ENCODE data around the gene AHRR.
"Not testable (repeated sequence)": the region's sequence is repeated elsewhere in the genome, so short reads cannot be mapped to it uniquely, and the experiment has no call there.

AHRR gene

GRCh38 chr5:298737-299125 lies 22.8 kb upstream of the AHRR start:
- no peak overlapping the region for H3K4me3 ChIP-seq (ENCODE audit: low read depth, low read length)
- TF ChIP-seq CTCF (IDR thresholded peaks at IDR 0.05; ENCODE audit: borderline replicate concordance, insufficient read depth, low read depth, low read length): no peak

- H3K4me3 ChIP-seq (ENCODE audit: low read depth, low read length): not testable (repeated sequence)
These were observed 21.6 kb upstream of the AHRR start for GRCh38 chr5:299921-300320.

GRCh38 chr5:300691-301435 lies 20.7 kb upstream of the AHRR start:
- not testable (repeated sequence) for H3K4me3 ChIP-seq (ENCODE audit: low read depth, low read length)

- H3K4me3 ChIP-seq (ENCODE audit: low read depth, low read length): not testable (repeated sequence)
These were observed 19.1 kb upstream of the AHRR start for GRCh38 chr5:302416-302815.

GRCh38 chr5:302966-303365 lies 18.5 kb upstream of the AHRR start:
- TF ChIP-seq CTCF (IDR thresholded peaks at IDR 0.05; ENCODE audit: borderline replicate concordance, insufficient read depth, low read depth, low read length): no peak
- no peak overlapping the region for H3K4me3 ChIP-seq (ENCODE audit: low read depth, low read length)

GRCh38 chr5:303741-304140 lies 17.8 kb upstream of the AHRR start:
- not testable (repeated sequence) for H3K4me3 ChIP-seq (ENCODE audit: low read depth, low read length)

GRCh38 chr5:305050-305449 lies 16.5 kb upstream of the AHRR start:
- TF ChIP-seq CTCF (IDR thresholded peaks at IDR 0.05; ENCODE audit: borderline replicate concordance, insufficient read depth, low read depth, low read length): no peak
- no peak overlapping the region for H3K4me3 ChIP-seq (ENCODE audit: low read depth, low read length)

- no peak for TF ChIP-seq CTCF (IDR thresholded peaks at IDR 0.05; ENCODE audit: borderline replicate concordance, insufficient read depth, low read depth, low read length)
- no peak overlapping the region for H3K4me3 ChIP-seq (ENCODE audit: low read depth, low read length)
These were observed 16.1 kb upstream of the AHRR start for GRCh38 chr5:305459-305858.

GRCh38 chr5:306011-306805 lies 15.3 kb upstream of the AHRR start:
- H3K4me3 ChIP-seq (ENCODE audit: low read depth, low read length): no peak overlapping the region
- no peak for TF ChIP-seq CTCF (IDR thresholded peaks at IDR 0.05; ENCODE audit: borderline replicate concordance, insufficient read depth, low read depth, low read length)
